Prostate gland (tissue), 2 donors: Measurements from ENCODE around the gene ACTG1. TPM values are rescaled to one million over a fixed set of nuclear protein-coding genes. Genes with fewer than 3 reads are reported as not detected.
A peak's percentile ranks its signal among the peaks of the same experiment; 100 is the strongest.

Experiments
- DNase-seq: peaks from one replicate; pipeline ENCODE4 v3.0.0-alpha.2; 2019; ENCODE audit warnings: low spot score
- H3K27ac ChIP-seq, 2 donors: fragments of 200-600 bp; sonication (generic); 2 replicates each; pipeline ENCODE4 v1.5.1; 2017 to 2019
- H3K27me3 ChIP-seq: fragments of 200-600 bp; sonication (generic); replicated peaks from 2 replicates; pipeline ENCODE4 v1.5.1; 2019; ENCODE audit not compliant: insufficient read depth
- H3K36me3 ChIP-seq, 2 donors: fragments of 200-600 bp; sonication (generic); 1 replicate in 1 of 2; 2 replicates in 1 of 2; pipeline versions ENCODE4 v1.5.1 to v1.8.1; 2017 to 2019
- H3K4me1 ChIP-seq: fragments of 200-600 bp; sonication (generic); replicated peaks from 2 replicates; pipeline ENCODE4 v1.5.1; 2019
- H3K4me3 ChIP-seq, 2 donors: fragments of 200-600 bp; sonication (generic); 2 replicates each; pipeline ENCODE4 v1.5.1; 2017 to 2019
- H3K9me3 ChIP-seq: fragments of 200-600 bp; sonication (generic); 2 replicates; pipeline ENCODE4 v1.5.1; 2017
- POLR2A ChIP-seq: fragments of 450-650 bp; IDR thresholded peaks from one replicate; pipeline ENCODE4 v1.6.1; 2016; ENCODE audit warnings: antibody characterized with exemption, mild to moderate bottlenecking
- POLR2AphosphoS5 ChIP-seq: sonication (generic); formaldehyde crosslinking; IDR thresholded peaks from one replicate; pipeline ENCODE4 v1.6.1; 2017; ENCODE audit warnings: antibody characterized with exemption
- WGBS: methylation state at CpG from one replicate; pipeline ENCODE4 v1.1.5; 2018; 5-methylcytosine and 5-hydroxymethylcytosine counted together
- intact Hi-C: fragments of 100-400 bp; cut with DNase I; formaldehyde crosslinking; loops from one replicate; pipeline ENCODE4 v1.14.2; 2022
- total RNA-seq, 2 donors: library from RNA; depleted of rRNA; stranded (reverse); fragments of >200 nt; gene quantifications; one replicate each; pipeline ENCODE4 v1.1.0, GENCODE V29; 2016
- TF ChIP-seq, protein P1 (sequence below), 4 experiments: fragments of 200-600 bp in 2 of 4; fragments of 450-650 bp in 2 of 4; sonication (generic) in 2 of 4; IDR thresholded peaks; 1 replicate in 3 of 4; 2 replicates in 1 of 4; pipeline ENCODE4 v1.5.1; 2016 to 2019; ENCODE audit warnings: antibody characterized with exemption in 4 of 4, mild to moderate bottlenecking in 2 of 4, moderate library complexity in 2 of 4

The ACTG1 gene
- total RNA-seq, 2 donors from 2014 or later: 2,438 to 3,181 TPM

- H3K4me1 ChIP-seq: peaks cover 5% of the 10 kb centered on the region
- no peaks in the 10 kb centered on the region for H3K27me3 ChIP-seq
- H3K9me3 ChIP-seq: no peaks in the 10 kb centered on the region
- peak; percentile 59 for TF ChIP-seq POLR2AphosphoS5
- no peak for TF ChIP-seq POLR2A
- TF ChIP-seq, protein P1, sequence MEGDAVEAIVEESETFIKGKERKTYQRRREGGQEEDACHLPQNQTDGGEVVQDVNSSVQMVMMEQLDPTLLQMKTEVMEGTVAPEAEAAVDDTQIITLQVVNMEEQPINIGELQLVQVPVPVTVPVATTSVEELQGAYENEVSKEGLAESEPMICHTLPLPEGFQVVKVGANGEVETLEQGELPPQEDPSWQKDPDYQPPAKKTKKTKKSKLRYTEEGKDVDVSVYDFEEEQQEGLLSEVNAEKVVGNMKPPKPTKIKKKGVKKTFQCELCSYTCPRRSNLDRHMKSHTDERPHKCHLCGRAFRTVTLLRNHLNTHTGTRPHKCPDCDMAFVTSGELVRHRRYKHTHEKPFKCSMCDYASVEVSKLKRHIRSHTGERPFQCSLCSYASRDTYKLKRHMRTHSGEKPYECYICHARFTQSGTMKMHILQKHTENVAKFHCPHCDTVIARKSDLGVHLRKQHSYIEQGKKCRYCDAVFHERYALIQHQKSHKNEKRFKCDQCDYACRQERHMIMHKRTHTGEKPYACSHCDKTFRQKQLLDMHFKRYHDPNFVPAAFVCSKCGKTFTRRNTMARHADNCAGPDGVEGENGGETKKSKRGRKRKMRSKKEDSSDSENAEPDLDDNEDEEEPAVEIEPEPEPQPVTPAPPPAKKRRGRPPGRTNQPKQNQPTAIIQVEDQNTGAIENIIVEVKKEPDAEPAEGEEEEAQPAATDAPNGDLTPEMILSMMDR (IDR thresholded peaks at IDR 0.05): no peak
- H3K27ac ChIP-seq: peak overlapping the region; percentile 100
- H3K36me3 ChIP-seq: peaks cover 10 to 20% of the 10 kb centered on the region in 2 donors
- peak overlapping the region; percentile 89 to 97 for H3K4me3 ChIP-seq
- under 1% methylated on average over 23 of the region's 23 CpGs for WGBS
- DNase-seq: peak; percentile 64
- intact Hi-C loops: loop anchor here (5.0 kb wide), 1 partner anchor 116 kb away; the partner anchor contains the start of gene BAHCC1
Measured at GRCh38 chr17:81513372-81513752, 763 bp upstream of the ACTG1 start.

- peak overlapping the region; percentile 89 to 97 for H3K4me3 ChIP-seq
- no peaks in the 10 kb centered on the region for H3K9me3 ChIP-seq
- peaks cover 5% of the 10 kb centered on the region for H3K4me1 ChIP-seq
- intact Hi-C loops: loop anchor here (5.0 kb wide), 1 partner anchor 115 kb away; the partner anchor contains the start of gene BAHCC1
- H3K27ac ChIP-seq: peak overlapping the region; percentile 100
- DNase-seq: no peak
- no peaks in the 10 kb centered on the region for H3K27me3 ChIP-seq
- WGBS: 1% methylated on average over 59 of the region's 62 CpGs
- peaks cover 10 to 20% of the 10 kb centered on the region in 2 donors for H3K36me3 ChIP-seq
- no peak for TF ChIP-seq POLR2AphosphoS5
- TF ChIP-seq, protein P1 (IDR thresholded peaks at IDR 0.05): no peak
Measured at GRCh38 chr17:81511804-81512561, 616 bp downstream of the ACTG1 start.

DNA sequence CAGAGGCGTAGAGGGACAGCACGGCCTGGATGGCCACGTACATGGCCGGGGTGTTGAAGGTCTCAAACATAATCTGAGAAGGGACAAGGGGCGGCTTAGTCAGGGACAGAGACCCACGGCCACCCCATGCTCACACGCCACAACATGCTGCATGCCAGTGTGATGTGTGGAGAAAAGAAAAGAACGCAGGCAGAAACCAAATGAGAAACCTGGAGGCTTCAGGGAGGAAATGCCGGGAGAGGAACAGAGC lies 1.1 kb downstream of the ACTG1 start:
- Histone ChIP-seq H3K27me3 (no peaks in the 10 kb centered on the region), H3K27ac (peak overlapping the region; percentile 100), H3K9me3 (no peaks in the 10 kb centered on the region), H3K36me3 (peaks cover 10 to 20% of the 10 kb centered on the region in 2 donors), H3K4me1 (peaks cover 5% of the 10 kb centered on the region), H3K4me3 (peak overlapping the region; percentile 89 to 97)
- intact Hi-C loops: loop anchor here (5.0 kb wide), 1 partner anchor 114 kb away; the partner anchor contains the start of gene BAHCC1
- DNase-seq: no peak
- TF ChIP-seq, protein P1 (IDR thresholded peaks at IDR 0.05): no peak
- TF ChIP-seq POLR2A (no peak), POLR2AphosphoS5 (no peak)
- WGBS: under 1% methylated on average over 9 of the region's 9 CpGs

- Histone ChIP-seq H3K4me3 (peak overlapping the region; percentile 89 to 97), H3K4me1 (peaks cover 5% of the 10 kb centered on the region), H3K9me3 (no peaks in the 10 kb centered on the region), H3K27ac (peak overlapping the region; percentile 100), H3K27me3 (no peaks in the 10 kb centered on the region), H3K36me3 (peaks cover 10 to 20% of the 10 kb centered on the region in 2 donors)
- TF ChIP-seq, protein P1 (IDR thresholded peaks at IDR 0.05): no peak
- TF ChIP-seq POLR2AphosphoS5 (no peak), POLR2A (no peak)
- DNase-seq: no peak
- WGBS: under 1% methylated on average over 37 of the region's 48 CpGs
- intact Hi-C loops: loop anchor here (5.0 kb wide), 1 partner anchor 114 kb away; the partner anchor contains the start of gene BAHCC1
Measured at GRCh38 chr17:81510785-81511553, 1.6 kb downstream of the ACTG1 start.
